NT2/D1 (cell line): ENCODE measurements around the gene SARDH.

Source experiments
- SUZ12 ChIP-seq: IDR thresholded peaks from 2 replicates; pipeline ENCODE4 v1.6.1; 2011; ENCODE audit not compliant: insufficient read length, insufficient read depth; ENCODE audit errors: extremely low read depth
- YY1 ChIP-seq: IDR thresholded peaks from 2 replicates; pipeline ENCODE4 v1.6.1; 2011; ENCODE audit not compliant: insufficient read length, insufficient read depth
- ZNF274 ChIP-seq: IDR thresholded peaks from 2 replicates; pipeline ENCODE4 v1.6.1; 2011; ENCODE audit warnings: mild to moderate bottlenecking, low read depth, low read length

DNA sequence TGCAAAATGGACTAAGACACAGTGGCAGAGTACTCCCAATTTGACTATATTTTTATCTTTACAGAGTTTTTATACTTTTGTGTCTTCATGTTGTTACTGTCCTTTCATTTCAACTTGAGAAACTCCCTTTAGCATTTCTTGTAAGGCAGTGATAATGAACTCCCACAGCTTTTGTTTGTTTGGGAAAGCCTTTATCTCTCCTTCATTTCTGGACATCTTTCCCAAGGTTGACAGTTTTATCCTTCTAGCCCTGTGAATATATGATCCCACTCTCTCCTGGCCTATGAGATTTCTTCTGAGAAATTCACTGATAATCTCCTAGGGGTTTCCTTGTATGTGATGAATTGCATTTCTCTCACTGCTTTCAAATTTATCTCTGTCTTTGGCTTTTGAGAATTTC is 9.2 kb upstream of the SARDH start:
- TF ChIP-seq YY1, result no peak
- no peak for TF ChIP-seq ZNF274
- no peak for TF ChIP-seq SUZ12
